K562 (cell line): ENCODE measurements around the gene DENND2C. TPM values are rescaled to one million over a fixed set of nuclear protein-coding genes. Genes with fewer than 3 reads are reported as not detected.

Source experiments
- ATAC-seq: fragments of 200-7000 bp; cut with Tn5 transposase; 3 replicates; pipeline ENCODE4 v1.9.1; 2020; ENCODE audit warnings: moderate library complexity
- BruUV-seq: library from RNA; stranded (reverse); fragments of 400-500 nt; replicated peaks from 2 replicates; lab custom pipeline; 2021; lab: Mats Ljungman, UMichigan
- CTCF ChIA-PET: fragments of 300-600 bp; formaldehyde crosslinking; extraction: SDS; loops from one replicate; lab custom pipeline; 2021; ENCODE audit warnings: low intra/inter-chr PET ratio; lab: Yijun Ruan, JAX
- POLR2A ChIA-PET: fragments of 300-600, 350-650 bp; sonication (Branson Sonifier 250); formaldehyde crosslinking; extraction: SDS; loops from one replicate; lab custom pipeline; 2021; ENCODE audit warnings: antibody characterized with exemption, inconsistent platforms; lab: Yijun Ruan, JAX
- DNase-seq, 4 experiments: peaks; one replicate each; pipeline versions ENCODE4 v3.0.0 to v3.0.0-alpha.2; 2011 to 2018; ENCODE audit warnings: low spot score in 3 of 4, mixed read lengths in 3 of 4; ENCODE audit errors: extremely low read depth in 1 of 4
- FAIRE-seq: peaks from 2 replicates; lab custom pipeline; 2011; peaks lifted over from hg19 to GRCh38; lab: Jason Lieb, UNC
- H2AFZ ChIP-seq: 2 replicates; pipeline ENCODE4 v1.6.0; 2011; ENCODE audit warnings: low read depth, low read length, control low read depth, inconsistent platforms
- H3K27ac ChIP-seq: fragments of 200-600 bp; 3 replicates; pipeline ENCODE4 v1.8.0; 2011; ENCODE audit warnings: low read depth, mild to moderate bottlenecking, control low read depth, inconsistent platforms, low read length, moderate library complexity, mixed read lengths; ENCODE audit errors: extremely low read depth
- H3K27me3 ChIP-seq, 2 experiments: fragments of 300-600 bp in 1 of 2; 2 replicates in 1 of 2; 3 replicates in 1 of 2; pipeline versions ENCODE4 v1.6.0 to v1.8.0; 2011; ENCODE audit warnings: inconsistent platforms in 2 of 2, low read length in 2 of 2, mild to moderate bottlenecking in 1 of 2, mixed read lengths in 1 of 2, moderate library complexity in 1 of 2; ENCODE audit not compliant: control insufficient read depth in 2 of 2, insufficient read depth in 2 of 2
- H3K36me3 ChIP-seq: fragments of 300-600 bp; 3 replicates; pipeline ENCODE4 v1.8.0; 2011; ENCODE audit warnings: mild to moderate bottlenecking, low read length, inconsistent platforms; ENCODE audit not compliant: control insufficient read depth, insufficient read depth
- H3K4me1 ChIP-seq, 2 experiments: fragments of 200-600 bp in 1 of 2; replicated peaks in 1 of 2; 2 replicates in 1 of 2; 3 replicates in 1 of 2; pipeline versions ENCODE4 v1.5.1 to v1.8.0; 2011; ENCODE audit warnings: inconsistent platforms in 2 of 2, low read length in 2 of 2, mild to moderate bottlenecking in 1 of 2, mixed read lengths in 1 of 2, moderate library complexity in 1 of 2; ENCODE audit not compliant: control insufficient read depth in 2 of 2, insufficient read depth in 2 of 2
- H3K4me2 ChIP-seq: 2 replicates; pipeline ENCODE4 v1.6.1; 2011; ENCODE audit warnings: low read length, control low read depth, inconsistent platforms, mixed read lengths; ENCODE audit not compliant: insufficient read depth
- H3K4me3 ChIP-seq: fragments of 200-600 bp; sonication (generic), shearing (Covaris generic); 2 replicates; pipeline ENCODE4 v1.5.1; 2016; ENCODE audit warnings: control low read depth, inconsistent platforms
- H3K79me2 ChIP-seq: fragments of 200-600 bp; 3 replicates; pipeline ENCODE4 v1.8.0; 2011; ENCODE audit warnings: low read length, inconsistent platforms; ENCODE audit not compliant: control insufficient read depth, insufficient read depth
- H3K9ac ChIP-seq, 2 experiments: 2 replicates each; pipeline versions ENCODE4 v1.6.0 to v1.6.1; 2011; ENCODE audit warnings: low read depth in 2 of 2, low read length in 2 of 2, control low read depth in 1 of 2, inconsistent platforms in 1 of 2, mild to moderate bottlenecking in 1 of 2, mixed read lengths in 1 of 2; ENCODE audit not compliant: insufficient read depth in 1 of 2
- H3K9me1 ChIP-seq: one replicate; pipeline ENCODE4 v1.6.0; 2011; ENCODE audit warnings: inconsistent platforms, mild to moderate bottlenecking, low read length, moderate library complexity; ENCODE audit not compliant: control insufficient read depth, insufficient read depth
- H3K9me3 ChIP-seq: replicated peaks from 2 replicates; pipeline ENCODE4 v1.5.1; 2011; ENCODE audit warnings: low read depth, low read length, inconsistent platforms; ENCODE audit not compliant: control insufficient read depth, insufficient read depth
- H4K20me1 ChIP-seq: replicated peaks from 2 replicates; pipeline ENCODE4 v1.6.1; 2011; ENCODE audit warnings: low read length, inconsistent platforms, mixed read lengths; ENCODE audit not compliant: control insufficient read depth, insufficient read depth
- ARID3B ChIP-seq: fragments of 250-450 bp; sonication (Bioruptor Pico); IDR thresholded peaks from 2 replicates; pipeline ENCODE4 v1.4.0; 2020; ENCODE audit warnings: borderline replicate concordance
- ATF1 ChIP-seq, 2 experiments: fragments of 450-650 bp in 1 of 2; IDR thresholded peaks; 2 replicates each; pipeline ENCODE4 v1.6.1; 2016; ENCODE audit warnings: missing compliant biosample characterization in 1 of 2, missing genetic modification characterization in 1 of 2
- CBX8 ChIP-seq: fragments of 200-600 bp; sonication (generic); IDR thresholded peaks from 2 replicates; pipeline ENCODE4 v1.6.1; 2012; ENCODE audit warnings: borderline replicate concordance, mixed run types, low read depth, mild to moderate bottlenecking, moderate library complexity, mixed read lengths, low read length, control low read depth, inconsistent platforms; ENCODE audit not compliant: poor library complexity, severe bottlenecking; ENCODE audit errors: extremely low read depth
- SMAD2 ChIP-seq: fragments of 150-350 bp; IDR thresholded peaks from 2 replicates; pipeline ENCODE4 v1.6.1; 2014; ENCODE audit warnings: low read depth, mild to moderate bottlenecking, low read length
- SPI1 ChIP-seq: IDR thresholded peaks from 2 replicates; pipeline ENCODE4 v1.6.1; 2011; ENCODE audit warnings: low read depth, low read length, control low read depth, borderline replicate concordance
- TAL1 ChIP-seq: fragments of 450-650 bp; IDR thresholded peaks from 2 replicates; pipeline ENCODE4 v1.6.1; 2016; ENCODE audit warnings: mild to moderate bottlenecking
- XRCC4 ChIP-seq: IDR thresholded peaks from one replicate; pipeline ENCODE4 v1.6.1; 2011; ENCODE audit not compliant: insufficient read depth, insufficient read length; ENCODE audit errors: extremely low read depth
- ZBTB11 ChIP-seq, 3 experiments: fragments of 200-800 bp in 1 of 3; fragments of 250-450 bp in 1 of 3; fragments of 450-650 bp in 1 of 3; sonication (Bioruptor Pico) in 1 of 3; sonication (Bioruptor generic) in 1 of 3; formaldehyde crosslinking in 1 of 3; IDR thresholded peaks; 2 replicates each; pipeline versions ENCODE4 v1.6.1 to v1.8.0; 2016 to 2022; ENCODE audit warnings: mild to moderate bottlenecking in 2 of 3, missing genetic modification characterization in 2 of 3, missing compliant biosample characterization in 1 of 3, moderate library complexity in 1 of 3
- ZFP30 ChIP-seq: fragments of 250-450 bp; sonication (Bioruptor Pico); IDR thresholded peaks from 2 replicates; pipeline ENCODE4 v1.8.0; 2022; ENCODE audit warnings: moderate library complexity, mild to moderate bottlenecking, inconsistent platforms, borderline replicate concordance
- ZNF165 ChIP-seq: fragments of 250-450 bp; sonication (Bioruptor Pico); IDR thresholded peaks from 2 replicates; pipeline ENCODE4 v1.4.0; 2020; ENCODE audit warnings: borderline replicate concordance
- ZNF717 ChIP-seq: fragments of 250-450 bp; sonication (Bioruptor Pico); IDR thresholded peaks from 2 replicates; pipeline ENCODE4 v1.5.0; 2021
- ZNF76 ChIP-seq: fragments of 250-450 bp; sonication (Bioruptor Pico); IDR thresholded peaks from 2 replicates; pipeline ENCODE4 v1.4.0; 2020; ENCODE audit warnings: mild to moderate bottlenecking, moderate library complexity, borderline replicate concordance
- ZNF766 ChIP-seq: fragments of 200-800 bp; sonication (Bioruptor generic); conservative IDR thresholded peaks from 2 replicates; pipeline ENCODE4 v1.6.1; 2016; ENCODE audit warnings: missing genetic modification characterization, missing compliant biosample characterization
- WGBS: fragments of 100-300 bp; shearing (Covaris generic); methylation state at CpG from one replicate; pipeline ENCODE4 v1.1.6; 2016; ENCODE audit warnings: low coverage, mixed read lengths; ENCODE audit not compliant: insufficient coverage; ENCODE audit errors: missing lambda C conversion rate; 5-methylcytosine and 5-hydroxymethylcytosine counted together
- in situ Hi-C: fragments of 300-500 bp; cut with MboI; formaldehyde crosslinking; loops from 4 replicates; pipeline ENCODE4 v1.15.0; 2018; ENCODE audit warnings: inconsistent platforms, mixed read lengths
- intact Hi-C: fragments of 100-400 bp; cut with micrococcal nuclease; formaldehyde crosslinking; loops from 2 replicates; pipeline ENCODE4 v1.14.2; 2022
- polyA plus RNA-seq, 8 experiments: library from polyadenylated mRNA; depleted of rRNA in 4 of 8; stranded (reverse) in 5 of 8; unstranded in 3 of 8; fragments of >200 nt; fragmentation: Nextera tagmentation in 2 of 8; fragmentation: Illumina TruSeq in 1 of 8; extraction: Ambion mirVana in 2 of 8; extraction: Trizol in 1 of 8; gene quantifications; 2 replicates each; pipeline versions ENCODE4 v1.2.1 to v1.2.3, GENCODE V29; 2011 to 2014; ENCODE audit warnings: inconsistent platforms in 1 of 8, missing spikeins in 1 of 8
- total RNA-seq, 7 experiments: library from RNA; depleted of rRNA in 6 of 7; stranded (reverse); fragments of >200 nt in 6 of 7; fragmentation: Illumina TruSeq in 2 of 7; extraction: Trizol in 2 of 7; gene quantifications; 2 replicates each; pipeline versions ENCODE4 v1.2.1 to v1.2.3, GENCODE V29; 2011 to 2021; ENCODE audit warnings: low replicate concordance in 1 of 7
- TF ChIP-seq, protein P1 (sequence below): sonication (generic); formaldehyde crosslinking; IDR thresholded peaks from 2 replicates; pipeline ENCODE4 v1.8.0; 2022; ENCODE audit warnings: mild to moderate bottlenecking, missing genetic modification reagents

DENND2C gene
- total and polyA plus RNA-seq, 9 of the 15 experiments (the other 6 are each of a cell fraction or from before 2014, with no cell fraction given), result 0.03 to 0.25 (median 0.14) TPM

DNA sequence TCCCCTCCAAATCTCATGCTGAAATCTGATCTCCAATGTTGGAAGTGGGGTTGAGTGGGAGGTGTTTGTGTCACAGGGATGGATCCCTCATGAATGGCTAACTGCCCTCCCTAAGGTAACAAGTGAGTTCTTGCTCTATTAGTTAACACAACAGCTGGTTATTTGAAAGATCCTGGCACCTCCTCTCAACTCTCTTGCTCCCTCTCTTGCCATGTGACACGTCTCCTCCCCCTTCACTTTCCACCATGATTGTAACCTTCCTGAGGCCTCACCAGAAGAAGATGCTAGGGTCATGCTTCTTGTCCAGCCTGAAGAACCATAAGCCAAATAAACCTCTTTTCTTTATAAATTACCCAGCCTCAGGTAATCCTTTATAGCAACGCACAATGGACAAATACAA is 28.5 kb downstream of the DENND2C start:
- ChIA-PET POLR2A (no interaction called here), CTCF (no interaction called here)
- no peak overlapping the region for H3K4me2 ChIP-seq
- no peak for FAIRE-seq
- H3K4me1 ChIP-seq, result no peaks in the 10 kb centered on the region
- no peak for ATAC-seq
- H2AFZ ChIP-seq, result no peak overlapping the region
- in situ Hi-C loops (no loop called here), intact Hi-C loops (no loop called here)
- H3K36me3 ChIP-seq, result no peaks in the 10 kb centered on the region
- H3K9ac ChIP-seq, result no peak overlapping the region
- TF ChIP-seq ZBTB11 (CRISPR knock-in tag; IDR thresholded peaks at IDR 0.05) (peak in 1 of 3 experiments; percentile 58; a peak in 1 of 6 replicates), TAL1 (no peak), ZNF165 (CRISPR knock-in tag) (no peak), ZNF766 (CRISPR knock-in tag) (0 out of 2 replicates have a peak, but pooled peaks have one; percentile 25), ZNF76 (CRISPR knock-in tag) (no peak), ZFP30 (CRISPR knock-in tag) (no peak), ATF1 (CRISPR knock-in tag; IDR thresholded peaks at IDR 0.05) (no peak), ATF1 (tag; IDR thresholded peaks at IDR 0.05) (no peak), XRCC4 (no peak), ZNF717 (CRISPR knock-in tag) (no peak), ARID3B (CRISPR knock-in tag) (no peak), SPI1 (no peak), SMAD2 (no peak), CBX8 (no peak)
- TF ChIP-seq, protein P1, sequence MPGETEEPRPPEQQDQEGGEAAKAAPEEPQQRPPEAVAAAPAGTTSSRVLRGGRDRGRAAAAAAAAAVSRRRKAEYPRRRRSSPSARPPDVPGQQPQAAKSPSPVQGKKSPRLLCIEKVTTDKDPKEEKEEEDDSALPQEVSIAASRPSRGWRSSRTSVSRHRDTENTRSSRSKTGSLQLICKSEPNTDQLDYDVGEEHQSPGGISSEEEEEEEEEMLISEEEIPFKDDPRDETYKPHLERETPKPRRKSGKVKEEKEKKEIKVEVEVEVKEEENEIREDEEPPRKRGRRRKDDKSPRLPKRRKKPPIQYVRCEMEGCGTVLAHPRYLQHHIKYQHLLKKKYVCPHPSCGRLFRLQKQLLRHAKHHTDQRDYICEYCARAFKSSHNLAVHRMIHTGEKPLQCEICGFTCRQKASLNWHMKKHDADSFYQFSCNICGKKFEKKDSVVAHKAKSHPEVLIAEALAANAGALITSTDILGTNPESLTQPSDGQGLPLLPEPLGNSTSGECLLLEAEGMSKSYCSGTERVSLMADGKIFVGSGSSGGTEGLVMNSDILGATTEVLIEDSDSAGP (CRISPR knock-in tag), result no peak
- 0% methylated on average over 2 of the region's 2 CpGs for WGBS
- peaks cover 5 to 13% of the 10 kb centered on the region in 2 experiments; a peak in 4 of 5 replicates for H3K27me3 ChIP-seq
- H3K27ac ChIP-seq, result no peak overlapping the region
- no peaks in the 10 kb centered on the region for H4K20me1 ChIP-seq
- H3K4me3 ChIP-seq, result no peak overlapping the region
- no TSS peak for BruUV-seq
- no peaks in the 10 kb centered on the region for H3K9me3 ChIP-seq
- no peaks in the 10 kb centered on the region for H3K79me2 ChIP-seq
- DNase-seq, result no peak
- no peaks in the 10 kb centered on the region for H3K9me1 ChIP-seq
